H1 (cell line): ENCODE data around the gene FBXO47. TPM values are rescaled to one million over a fixed set of nuclear protein-coding genes. Genes with fewer than 3 reads are reported as not detected.

Experiments used
- CTCF ChIA-PET: fragments of 300-600 bp; sonication (Branson Sonifier 250); formaldehyde crosslinking; loops from one replicate; lab custom pipeline; 2021; ENCODE audit not compliant: partially characterized antibody; lab: Charles Lee
- POLR2A ChIA-PET: fragments of 300-600 bp; sonication (Branson Sonifier 250); formaldehyde crosslinking; loops from one replicate; lab custom pipeline; 2021; ENCODE audit warnings: inconsistent platforms; ENCODE audit not compliant: partially characterized antibody; lab: Charles Lee
- DNase-seq, 2 experiments: peaks; one replicate each; pipeline versions ENCODE4 v3.0.0 to v3.0.0-alpha.2; 2010 to 2022; ENCODE audit warnings: low spot score in 2 of 2, low read depth in 1 of 2, mixed read lengths in 1 of 2
- FAIRE-seq: peaks from 2 replicates; lab custom pipeline; 2011; peaks lifted over from hg19 to GRCh38; lab: Jason Lieb, UNC
- H2AFZ ChIP-seq: 2 replicates; pipeline ENCODE4 v1.8.1; 2012; ENCODE audit warnings: low read length, inconsistent platforms
- H2AK5ac ChIP-seq: 2 replicates; pipeline ENCODE4 v1.6.1; 2013; ENCODE audit warnings: low read depth, low read length
- H2BK120ac ChIP-seq: replicated peaks from 2 replicates; pipeline ENCODE3; 2013; ENCODE audit warnings: low read depth, low read length, inconsistent platforms
- H2BK12ac ChIP-seq: 2 replicates; pipeline ENCODE4 v1.6.1; 2013; ENCODE audit warnings: low read depth, low read length
- H2BK15ac ChIP-seq: 2 replicates; pipeline ENCODE4 v1.6.1; 2013; ENCODE audit warnings: low read length
- H2BK20ac ChIP-seq: 2 replicates; pipeline ENCODE4 v1.6.1; 2013; ENCODE audit warnings: low read length
- H2BK5ac ChIP-seq: 2 replicates; pipeline ENCODE4 v1.6.1; 2013; ENCODE audit warnings: low read depth, low read length
- H3K14ac ChIP-seq: 2 replicates; pipeline ENCODE4 v1.6.1; 2013; ENCODE audit warnings: inconsistent platforms; ENCODE audit not compliant: insufficient read length
- H3K18ac ChIP-seq: 2 replicates; pipeline ENCODE4 v1.6.1; 2013; ENCODE audit warnings: low read length; ENCODE audit errors: extremely low read depth
- H3K23ac ChIP-seq: 2 replicates; pipeline ENCODE4 v1.6.1; 2013; ENCODE audit warnings: inconsistent platforms; ENCODE audit not compliant: insufficient read length
- H3K23me2 ChIP-seq: 2 replicates; pipeline ENCODE4 v1.6.1; 2013; ENCODE audit warnings: low read depth, low read length
- H3K27ac ChIP-seq: 2 replicates; pipeline ENCODE4 v1.6.1; 2011; ENCODE audit warnings: low read depth, low read length, inconsistent platforms
- H3K27me3 ChIP-seq, 4 experiments: replicated peaks in 1 of 4; 1 replicate in 1 of 4; 2 replicates in 3 of 4; pipeline versions ENCODE4 v1.6.1 to v1.8.1; 2011 to 2013; ENCODE audit warnings: low read length in 3 of 4, mild to moderate bottlenecking in 3 of 4, inconsistent platforms in 2 of 4, mixed read lengths in 2 of 4, moderate library complexity in 1 of 4; ENCODE audit not compliant: control insufficient read depth in 3 of 4, insufficient read depth in 3 of 4; ENCODE audit errors: extremely low read depth in 1 of 4
- H3K36me3 ChIP-seq, 4 experiments: 2 replicates each; pipeline versions ENCODE4 v1.6.1 to v1.8.1; 2011 to 2013; ENCODE audit warnings: mild to moderate bottlenecking in 4 of 4, low read length in 3 of 4, moderate library complexity in 2 of 4, control low read depth in 1 of 4, inconsistent platforms in 1 of 4; ENCODE audit not compliant: insufficient read depth in 4 of 4, control insufficient read depth in 2 of 4
- H3K4ac ChIP-seq: replicated peaks from 2 replicates; pipeline ENCODE3; 2013; ENCODE audit warnings: low read length, low read depth, mixed read lengths, inconsistent platforms; ENCODE audit not compliant: insufficient read length
- H3K4me1 ChIP-seq, 4 experiments: replicated peaks in 1 of 4; 1 replicate in 1 of 4; 2 replicates in 3 of 4; pipeline versions ENCODE4 v1.6.1 to v1.8.1; 2011 to 2013; ENCODE audit warnings: low read length in 3 of 4, inconsistent platforms in 2 of 4, mixed read lengths in 1 of 4; ENCODE audit not compliant: insufficient read depth in 4 of 4, control insufficient read depth in 3 of 4
- H3K4me2 ChIP-seq, 2 experiments: 2 replicates each; pipeline versions ENCODE4 v1.6.1 to v1.8.1; 2011 to 2013; ENCODE audit warnings: low read depth in 2 of 2, low read length in 2 of 2, control low read depth in 1 of 2, inconsistent platforms in 1 of 2, mild to moderate bottlenecking in 1 of 2; ENCODE audit not compliant: insufficient read depth in 1 of 2
- H3K4me3 ChIP-seq, 4 experiments: fragments of 200-600, 300-600 bp in 1 of 4; sonication (generic), shearing (Covaris generic), sonication (Bioruptor Twin) in 1 of 4; 2 replicates each; pipeline versions ENCODE4 v1.5.1 to v1.8.1; 2011 to 2016; ENCODE audit warnings: low read length in 4 of 4, low read depth in 3 of 4, control low read depth in 2 of 4, inconsistent platforms in 2 of 4, mild to moderate bottlenecking in 2 of 4, mixed read lengths in 1 of 4, moderate library complexity in 1 of 4; ENCODE audit not compliant: insufficient read depth in 2 of 4; ENCODE audit errors: extremely low read depth in 1 of 4
- H3K56ac ChIP-seq: replicated peaks from 2 replicates; pipeline ENCODE3; 2013; ENCODE audit warnings: low read depth, mild to moderate bottlenecking, mixed read lengths, low read length, inconsistent platforms; ENCODE audit not compliant: insufficient read length
- H3K79me1 ChIP-seq: 2 replicates; pipeline ENCODE4 v1.6.1; 2013; ENCODE audit warnings: low read depth, low read length, control low read depth
- H3K79me2 ChIP-seq, 2 experiments: 2 replicates each; pipeline versions ENCODE4 v1.6.1 to v1.8.1; 2012 to 2013; ENCODE audit warnings: low read length in 2 of 2, mild to moderate bottlenecking in 2 of 2, inconsistent platforms in 1 of 2; ENCODE audit not compliant: insufficient read depth in 2 of 2, control insufficient read depth in 1 of 2
- H3K9ac ChIP-seq, 4 experiments: replicated peaks in 1 of 4; 1 replicate in 1 of 4; 2 replicates in 3 of 4; pipeline versions ENCODE4 v1.6.1 to v1.8.1; 2011 to 2013; ENCODE audit warnings: low read depth in 3 of 4, low read length in 3 of 4, control low read depth in 2 of 4, mild to moderate bottlenecking in 2 of 4, moderate library complexity in 2 of 4, inconsistent platforms in 1 of 4; ENCODE audit errors: extremely low read depth in 1 of 4
- H3K9me3 ChIP-seq, 2 experiments: 2 replicates each; pipeline versions ENCODE4 v1.6.1 to v1.8.1; 2012 to 2013; ENCODE audit warnings: mild to moderate bottlenecking in 2 of 2, moderate library complexity in 2 of 2, control low read depth in 1 of 2, inconsistent platforms in 1 of 2, low read depth in 1 of 2, low read length in 1 of 2, mixed read lengths in 1 of 2; ENCODE audit not compliant: insufficient read depth in 2 of 2
- H4K20me1 ChIP-seq, 2 experiments: replicated peaks in 1 of 2; 2 replicates each; pipeline versions ENCODE3 to v1.8.1; 2011 to 2013; ENCODE audit warnings: inconsistent platforms in 2 of 2, low read length in 2 of 2, mild to moderate bottlenecking in 1 of 2; ENCODE audit not compliant: insufficient read depth in 2 of 2, control insufficient read depth in 1 of 2
- H4K5ac ChIP-seq: 2 replicates; pipeline ENCODE4 v1.6.1; 2013; ENCODE audit warnings: low read length, low read depth, mixed read lengths, inconsistent platforms; ENCODE audit not compliant: insufficient read length
- H4K8ac ChIP-seq: 2 replicates; pipeline ENCODE4 v1.8.0; 2013; ENCODE audit warnings: mild to moderate bottlenecking, moderate library complexity, low read length, inconsistent platforms; ENCODE audit not compliant: insufficient read depth; ENCODE audit errors: extremely low read depth
- H4K91ac ChIP-seq: replicated peaks from 2 replicates; pipeline ENCODE3; 2013; ENCODE audit warnings: low read length, mixed read lengths, inconsistent platforms; ENCODE audit not compliant: insufficient read length
- ASH2L ChIP-seq: fragments of 200-600, 300-600 bp; sonication (generic); IDR thresholded peaks from one replicate; pipeline ENCODE4 v1.7.1; 2017; ENCODE audit warnings: low read length
- ATF2 ChIP-seq: IDR thresholded peaks from 2 replicates; pipeline ENCODE4 v1.6.1; 2012; ENCODE audit warnings: low read length, inconsistent platforms
- ATF3 ChIP-seq: IDR thresholded peaks from 2 replicates; pipeline ENCODE4 v1.6.1; 2011; ENCODE audit warnings: low read depth, mild to moderate bottlenecking, low read length; ENCODE audit not compliant: insufficient read depth
- CHD2 ChIP-seq: IDR thresholded peaks from 2 replicates; pipeline ENCODE4 v1.6.1; 2012; ENCODE audit warnings: low read length, improper control_type of control experiment
- CREB1 ChIP-seq: IDR thresholded peaks from 2 replicates; pipeline ENCODE4 v1.6.1; 2012; ENCODE audit warnings: inconsistent platforms
- GTF2F1 ChIP-seq: IDR thresholded peaks from 2 replicates; pipeline ENCODE4 v1.6.1; 2012; ENCODE audit warnings: low read depth, low read length, improper control_type of control experiment, borderline replicate concordance
- JUN ChIP-seq: IDR thresholded peaks from 2 replicates; pipeline ENCODE4 v1.6.1; 2011; ENCODE audit warnings: low read depth, mild to moderate bottlenecking, improper control_type of control experiment, low read length
- MAX ChIP-seq: IDR thresholded peaks from 2 replicates; pipeline ENCODE4 v1.6.1; 2012; ENCODE audit warnings: inconsistent platforms
- RNF2 ChIP-seq: fragments of 200-900, 300-1000 bp; sonication (generic); IDR thresholded peaks from 2 replicates; pipeline ENCODE4 v1.7.1; 2016; ENCODE audit warnings: borderline replicate concordance, low read depth, mild to moderate bottlenecking, antibody characterized with exemption, low read length; ENCODE audit not compliant: poor library complexity, severe bottlenecking; ENCODE audit errors: missing control alignments
- SIRT6 ChIP-seq: IDR thresholded peaks from one replicate; pipeline ENCODE4 v1.7.1; 2012; ENCODE audit warnings: low read length, inconsistent platforms
- SP4 ChIP-seq: IDR thresholded peaks from 2 replicates; pipeline ENCODE4 v1.6.1; 2012; ENCODE audit warnings: low read length, inconsistent platforms
- ZNF274 ChIP-seq: IDR thresholded peaks from 2 replicates; pipeline ENCODE4 v1.7.0; 2012; ENCODE audit warnings: low read length, borderline replicate concordance; ENCODE audit errors: extremely low read depth
- WGBS, 2 experiments: shearing (Covaris generic) in 1 of 2; methylation state at CpG; one replicate each; pipeline versions ENCODE4 v1.1.6 to v1.1.7; 2013 to 2015; ENCODE audit warnings: low lambda C conversion rate in 2 of 2, mixed read lengths in 2 of 2, inconsistent platforms in 1 of 2, low coverage in 1 of 2, missing lambda C conversion rate in 1 of 2; ENCODE audit not compliant: insufficient replicate concordance in 2 of 2, insufficient coverage in 1 of 2, insufficient read length in 1 of 2; ENCODE audit errors: extremely low coverage in 1 of 2, missing lambda C conversion rate in 1 of 2; 5-methylcytosine and 5-hydroxymethylcytosine counted together
- polyA plus RNA-seq, 7 experiments: library from polyadenylated mRNA; depleted of rRNA in 3 of 7; stranded (reverse) in 5 of 7; unstranded in 2 of 7; fragments of >200 nt in 5 of 7; fragments of 200-250 nt in 2 of 7; gene quantifications; 1 replicate in 5 of 7; 2 replicates in 1 of 7; 4 replicates in 1 of 7; pipeline versions ENCODE4 v1.2.1 to v1.2.3, GENCODE V29; 2011 to 2013; ENCODE audit warnings: missing spikeins in 2 of 7, mixed read lengths in 2 of 7
- total RNA-seq: library from RNA; stranded (reverse); fragmentation: NEBNext Ultra II Directional; extraction: Animal tissue kit (Norgen Biotek cat#: 25700); gene quantifications from 2 replicates; pipeline ENCODE4 v1.2.1, GENCODE V29; 2021

Gene FBXO47
- total and polyA plus RNA-seq, 2 of the 8 experiments (the other 6 are each of a cell fraction or from before 2014, with no cell fraction given), result not detected

GRCh38 chr17:38898291-38898679 is 68.9 kb downstream of the FBXO47 start:
- Histone ChIP-seq H3K27ac (no peak overlapping the region), H3K4me3 (no peak overlapping the region), H2BK120ac (no peak overlapping the region), H3K79me2 (no peaks in the 10 kb centered on the region), H2BK15ac (no peak overlapping the region), H3K79me1 (no peaks in the 10 kb centered on the region; the same call in 1 of the 2 replicates), H3K4ac (no peak overlapping the region), H3K4me2 (no peak overlapping the region), H3K23ac (no peak overlapping the region), H4K20me1 (peaks cover 0 to 3% of the 10 kb centered on the region in 2 experiments), H2BK5ac (peak overlapping the region; percentile 60), H3K18ac (no peak overlapping the region), H2BK12ac (no peak overlapping the region), H4K8ac (no peak overlapping the region), H3K14ac (no peak overlapping the region), H3K23me2 (no peaks in the 10 kb centered on the region), H4K5ac (no peak overlapping the region), H3K27me3 (no peaks in the 10 kb centered on the region), H4K91ac (no peak overlapping the region), H2AFZ (no peak overlapping the region), H3K36me3 (peaks cover 4 to 16% (median 10%) of the 10 kb centered on the region in 4 experiments; a peak in 7 of 8 replicates), H2BK20ac (no peak overlapping the region), H3K9me3 (no peaks in the 10 kb centered on the region), H3K9ac (no peak overlapping the region; a peak in 2 of 7 replicates), H3K4me1 (peaks cover 0 to 10% (median 4%) of the 10 kb centered on the region in 4 experiments; a peak in 6 of 7 replicates), H3K56ac (no peak overlapping the region), H2AK5ac (no peak overlapping the region)
- ChIA-PET CTCF (interaction anchor here (0.5 to 1.3 kb wide), 4 partner anchors 12 to 337 kb away, joined by 3 to 4 read pairs (median 4); no protein-coding TSS in a partner anchor), POLR2A (interaction anchor here (1.2 to 4.0 kb wide), 7 partner anchors 13 to 146 kb away, joined by 3 to 16 read pairs (median 4); partner anchors contain the start of genes LASP1 and RPL23)
- DNase-seq (no peak), FAIRE-seq (no peak)
- WGBS, 2 experiments, result 87% methylated on average over 9 of the region's 9 CpGs; no CpG with 5 or more reads in 1 of the 2 experiments
- TF ChIP-seq MAX (no peak), ATF3 (no peak), SP4 (no peak), JUN (no peak), RNF2 (no peak), SIRT6 (no peak), ZNF274 (no peak), CREB1 (no peak), ASH2L (no peak), CHD2 (no peak), GTF2F1 (no peak), ATF2 (no peak)
